Measurements from ENCODE around the gene TIGD4. TPM values are rescaled to one million over a fixed set of nuclear protein-coding genes. Genes with fewer than 3 reads are reported as not detected.
A peak's percentile ranks its signal among the peaks of the same experiment; 100 is the strongest.

The TIGD4 gene
- total RNA-seq, 4 donors from 2014 or later: 0.57 to 0.94 TPM; not detected in 2

- H3K9me3 ChIP-seq: no peaks in the 10 kb centered on the region
- peaks cover 0 to 31% (median 0%) of the 10 kb centered on the region in 4 donors for H3K4me1 ChIP-seq
- TF ChIP-seq CTCF (IDR thresholded peaks at IDR 0.05) (no peak), POLR2A (IDR thresholded peaks at IDR 0.05) (peak in 1 of 2 donors; percentile 9)
- DNase-seq: no peak
- H3K4me3 ChIP-seq: peak overlapping the region; percentile 69 to 85 (median 74)
- H3K36me3 ChIP-seq: no peaks in the 10 kb centered on the region
- peak overlapping the region; percentile 83 to 89 (median 87) for H3K27ac ChIP-seq
- no peaks in the 10 kb centered on the region for H3K27me3 ChIP-seq
Measured at GRCh38 chr4:152780267-152780778, 793 bp upstream of the TIGD4 start.

GRCh38 chr4:152778656-152779512 lies 646 bp downstream of the TIGD4 start:
- H3K36me3 ChIP-seq: no peaks in the 10 kb centered on the region
- peak overlapping the region; percentile 83 to 89 (median 87) for H3K27ac ChIP-seq
- no peaks in the 10 kb centered on the region for H3K27me3 ChIP-seq
- H3K9me3 ChIP-seq: no peaks in the 10 kb centered on the region
- H3K4me1 ChIP-seq: peaks cover 0 to 22% (median 0%) of the 10 kb centered on the region in 4 donors
- peak overlapping the region; percentile 69 to 85 (median 74) for H3K4me3 ChIP-seq
- no peak for TF ChIP-seq POLR2A (IDR thresholded peaks at IDR 0.05)
- TF ChIP-seq CTCF (IDR thresholded peaks at IDR 0.05): no peak
- DNase-seq: peak; percentile 46 to 55 (median 48)

- no peak overlapping the region for H3K27ac ChIP-seq
- DNase-seq: no peak
- H3K4me1 ChIP-seq: peaks cover 0 to 22% (median 0%) of the 10 kb centered on the region in 4 donors
- no peaks in the 10 kb centered on the region for H3K36me3 ChIP-seq
- no peaks in the 10 kb centered on the region for H3K27me3 ChIP-seq
- H3K4me3 ChIP-seq: no peak overlapping the region
- TF ChIP-seq POLR2A (IDR thresholded peaks at IDR 0.05) (no peak), CTCF (IDR thresholded peaks at IDR 0.05) (no peak)
- H3K9me3 ChIP-seq: no peaks in the 10 kb centered on the region
Measured at GRCh38 chr4:152777488-152777887, 2.0 kb downstream of the TIGD4 start.

GRCh38 chr4:152776352-152776751 lies 3.2 kb downstream of the TIGD4 start:
- Histone ChIP-seq H3K9me3 (no peaks in the 10 kb centered on the region), H3K4me3 (no peak overlapping the region), H3K36me3 (no peaks in the 10 kb centered on the region), H3K27ac (no peak overlapping the region), H3K27me3 (no peaks in the 10 kb centered on the region), H3K4me1 (peaks cover 0 to 11% (median 0%) of the 10 kb centered on the region in 4 donors)
- no peak for TF ChIP-seq POLR2A (IDR thresholded peaks at IDR 0.05)
- TF ChIP-seq CTCF (IDR thresholded peaks at IDR 0.05): no peak
- no peak for DNase-seq

GRCh38 chr4:152773953-152774352 lies 5.6 kb downstream of the TIGD4 start:
- no peak overlapping the region for H3K27ac ChIP-seq
- no peaks in the 10 kb centered on the region for H3K9me3 ChIP-seq
- no peaks in the 10 kb centered on the region for H3K36me3 ChIP-seq
- TF ChIP-seq CTCF (IDR thresholded peaks at IDR 0.05) (no peak), POLR2A (IDR thresholded peaks at IDR 0.05) (no peak)
- no peak for DNase-seq
- H3K4me3 ChIP-seq: no peak overlapping the region
- peaks cover 0 to 4% (median 0%) of the 10 kb centered on the region in 4 donors for H3K4me1 ChIP-seq
- H3K27me3 ChIP-seq: no peaks in the 10 kb centered on the region

All from Peyer's patch (tissue), 4 donors.